ENCODE results near the gene GTPBP4. TPM values are rescaled to one million over a fixed set of nuclear protein-coding genes. Genes with fewer than 3 reads are reported as not detected.
"Not testable (repeated sequence)": the region's sequence is repeated elsewhere in the genome, so short reads cannot be mapped to it uniquely, and the experiment has no call there.

The GTPBP4 gene
- total and polyA plus RNA-seq, 5 experiments from 2014 or later = 22.7 to 67.7 (median 29.8) TPM

GRCh38 chr10:1020460-1020859 lies 32.2 kb downstream of the GTPBP4 start:
- Mint-ChIP-seq H3K27me3 (no peaks in the 10 kb centered on the region), H3K36me3 (peaks cover 5 to 52% (median 26%) of the 10 kb centered on the region in 3 donors), H3K27ac (peak overlapping the region in 3 of 10 donors; percentile 9 to 67 (median 60)), H3K4me1 (peaks cover 0 to 3% (median 0%) of the 10 kb centered on the region in 4 donors), H3K9me3 (no peaks in the 10 kb centered on the region), H3K4me3 (no peak overlapping the region)
- DNase-seq (no peak), ATAC-seq (no peak)
- POLR2A ChIA-PET = interaction anchor here (1.4 kb wide), 1 partner anchor 43 kb away, joined by 3 read pairs; no protein-coding TSS in a partner anchor

GRCh38 chr10:1020958-1021357 lies 32.7 kb downstream of the GTPBP4 start:
- Mint-ChIP-seq H3K27me3 (no peaks in the 10 kb centered on the region), H3K36me3 (peaks cover 5 to 48% (median 23%) of the 10 kb centered on the region in 3 donors), H3K27ac (peak overlapping the region in 1 of 10 donors; percentile 41), H3K9me3 (no peaks in the 10 kb centered on the region), H3K4me1 (peaks cover 0 to 3% (median 0%) of the 10 kb centered on the region in 4 donors), H3K4me3 (no peak overlapping the region)
- DNase-seq = no peak
- POLR2A ChIA-PET = interaction anchor here (0.9 to 1.4 kb wide), 2 partner anchors 27 to 42 kb away, joined by 3 read pairs; no protein-coding TSS in a partner anchor
- ATAC-seq = no peak

- no peak overlapping the region for H3K4me3 Mint-ChIP-seq
- ATAC-seq = no peak
- peaks cover 0 to 34% (median 12%) of the 10 kb centered on the region in 3 donors for H3K36me3 Mint-ChIP-seq
- POLR2A ChIA-PET = no interaction called here
- H3K4me1 Mint-ChIP-seq = peaks cover 0 to 3% (median 0%) of the 10 kb centered on the region in 4 donors
- no peaks in the 10 kb centered on the region for H3K9me3 Mint-ChIP-seq
- no peak for DNase-seq
- no peaks in the 10 kb centered on the region for H3K27me3 Mint-ChIP-seq
- no peak overlapping the region for H3K27ac Mint-ChIP-seq
Measured at GRCh38 chr10:1022413-1022812, 34.2 kb downstream of the GTPBP4 start.

- DNase-seq (no peak), ATAC-seq (no peak)
- H3K4me3 Mint-ChIP-seq = no peak overlapping the region
- H3K4me1 Mint-ChIP-seq = peaks cover 0 to 3% (median 0%) of the 10 kb centered on the region in 4 donors
- POLR2A ChIA-PET = no interaction called here
- H3K27me3 Mint-ChIP-seq = no peaks in the 10 kb centered on the region
- peaks cover 0 to 17% (median 1%) of the 10 kb centered on the region in 3 donors for H3K36me3 Mint-ChIP-seq
- peak overlapping the region in 1 of 10 donors; percentile 20 for H3K27ac Mint-ChIP-seq
- H3K9me3 Mint-ChIP-seq = no peaks in the 10 kb centered on the region
Measured at GRCh38 chr10:1024103-1024502, 35.9 kb downstream of the GTPBP4 start.

GRCh38 chr10:1025683-1026082 lies 37.4 kb downstream of the GTPBP4 start, which contains the start of gene IDI2:
Gene IDI2 (minus strand): TSS chr10:1025859. CDS start chr10:1024723, 1,136 bp downstream.
- H3K4me1 Mint-ChIP-seq = peaks cover 0 to 3% (median 0%) of the 10 kb centered on the region in 4 donors
- no peaks in the 10 kb centered on the region for H3K9me3 Mint-ChIP-seq
- H3K4me3 Mint-ChIP-seq = no peak within 1 kb of the TSS
- DNase-seq (no peak), ATAC-seq (no peak)
- no peaks in the 10 kb centered on the region for H3K27me3 Mint-ChIP-seq
- POLR2A ChIA-PET = no interaction called here
- H3K36me3 Mint-ChIP-seq = peaks cover 0 to under 1% (median 0%) of the 10 kb centered on the region in 3 donors
- H3K27ac Mint-ChIP-seq = no peak within 1 kb of the TSS

GRCh38 chr10:1026578-1026977 lies 38.3 kb downstream of the GTPBP4 start:
- H3K27ac Mint-ChIP-seq = no peak overlapping the region
- no peaks in the 10 kb centered on the region for H3K27me3 Mint-ChIP-seq
- no peak overlapping the region for H3K4me3 Mint-ChIP-seq
- H3K9me3 Mint-ChIP-seq = no peaks in the 10 kb centered on the region
- no peaks in the 10 kb centered on the region for H3K4me1 Mint-ChIP-seq
- DNase-seq (no peak), ATAC-seq (no peak)
- no peaks in the 10 kb centered on the region for H3K36me3 Mint-ChIP-seq
- POLR2A ChIA-PET = no interaction called here

GRCh38 chr10:1029838-1030237 lies 41.6 kb downstream of the GTPBP4 start:
- H3K4me1 Mint-ChIP-seq = no peaks in the 10 kb centered on the region
- no peak overlapping the region for H3K27ac Mint-ChIP-seq
- no peak for ATAC-seq
- POLR2A ChIA-PET = no interaction called here
- no peak for DNase-seq
- H3K9me3 Mint-ChIP-seq = no peaks in the 10 kb centered on the region
- no peaks in the 10 kb centered on the region for H3K36me3 Mint-ChIP-seq
- H3K27me3 Mint-ChIP-seq = no peaks in the 10 kb centered on the region
- no peak overlapping the region for H3K4me3 Mint-ChIP-seq

- DNase-seq (no peak), ATAC-seq (no peak)
- Mint-ChIP-seq H3K27me3 (no peaks in the 10 kb centered on the region), H3K36me3 (peaks cover 0 to 9% (median 0%) of the 10 kb centered on the region in 3 donors), H3K27ac (peak overlapping the region in 1 of 10 donors; percentile 46), H3K4me1 (peaks cover 0 to 3% (median 0%) of the 10 kb centered on the region in 4 donors), H3K4me3 (no peak overlapping the region), H3K9me3 (no peaks in the 10 kb centered on the region)
- POLR2A ChIA-PET = no interaction called here
Measured at GRCh38 chr10:1033601-1034000, 45.4 kb downstream of the GTPBP4 start.

- peak overlapping the region in 1 of 10 donors; percentile 51 for H3K27ac Mint-ChIP-seq
- peaks cover 0 to 12% (median 0%) of the 10 kb centered on the region in 3 donors for H3K36me3 Mint-ChIP-seq
- POLR2A ChIA-PET = no interaction called here
- H3K27me3 Mint-ChIP-seq = no peaks in the 10 kb centered on the region
- no peak for DNase-seq
- no peaks in the 10 kb centered on the region for H3K9me3 Mint-ChIP-seq
- H3K4me1 Mint-ChIP-seq = peaks cover 0 to 3% (median 0%) of the 10 kb centered on the region in 4 donors
- H3K4me3 Mint-ChIP-seq = no peak overlapping the region
- no peak for ATAC-seq
Measured at GRCh38 chr10:1034758-1035157, 46.5 kb downstream of the GTPBP4 start.

GRCh38 chr10:1035201-1035600 lies 47.0 kb downstream of the GTPBP4 start:
- Mint-ChIP-seq H3K4me1 (peaks cover 0 to 5% (median 0%) of the 10 kb centered on the region in 4 donors), H3K4me3 (no peak overlapping the region), H3K27ac (peak overlapping the region in 2 of 10 donors; percentile 51 to 62), H3K36me3 (peaks cover 0 to 15% (median 1%) of the 10 kb centered on the region in 3 donors), H3K27me3 (no peaks in the 10 kb centered on the region), H3K9me3 (no peaks in the 10 kb centered on the region)
- no peak for ATAC-seq
- POLR2A ChIA-PET = no interaction called here
- DNase-seq = no peak

- H3K4me1 Mint-ChIP-seq = peaks cover 0 to 7% (median 0%) of the 10 kb centered on the region in 4 donors
- H3K27me3 Mint-ChIP-seq = no peaks in the 10 kb centered on the region
- H3K9me3 Mint-ChIP-seq = no peaks in the 10 kb centered on the region
- H3K27ac Mint-ChIP-seq = no peak overlapping the region
- ATAC-seq = no peak
- POLR2A ChIA-PET = interaction anchor here (0.9 to 1.3 kb wide), 2 partner anchors 12 to 20 kb away, joined by 3 to 4 read pairs; partner anchors contain the start of genes IDI1 and WDR37
- no peak overlapping the region for H3K4me3 Mint-ChIP-seq
- DNase-seq = no peak
- H3K36me3 Mint-ChIP-seq = peaks cover 4 to 26% (median 5%) of the 10 kb centered on the region in 3 donors
Measured at GRCh38 chr10:1036341-1036791, 48.1 kb downstream of the GTPBP4 start.

- DNase-seq = no peak
- Mint-ChIP-seq H3K9me3 (no peaks in the 10 kb centered on the region), H3K4me3 (no peak overlapping the region), H3K27me3 (no peaks in the 10 kb centered on the region), H3K36me3 (peaks cover 4 to 33% (median 5%) of the 10 kb centered on the region in 3 donors), H3K4me1 (peaks cover 0 to 7% (median 0%) of the 10 kb centered on the region in 4 donors), H3K27ac (peak overlapping the region in 2 of 10 donors; percentile 20 to 34)
- ATAC-seq = no peak
- POLR2A ChIA-PET = interaction anchor here (0.9 to 1.3 kb wide), 2 partner anchors 11 to 19 kb away, joined by 3 to 4 read pairs; partner anchors contain the start of genes IDI1 and WDR37
Measured at GRCh38 chr10:1037098-1037497, 48.9 kb downstream of the GTPBP4 start.

- POLR2A ChIA-PET, H3K27me3 Mint-ChIP-seq, H3K9me3 Mint-ChIP-seq, H3K27ac Mint-ChIP-seq, H3K4me3 Mint-ChIP-seq, DNase-seq, ATAC-seq: not testable (repeated sequence)
- Mint-ChIP-seq H3K4me1 (peaks cover 8 to 12% (median 9%) of the 10 kb centered on the region in 4 donors), H3K36me3 (peaks cover 5 to 45% (median 5%) of the 10 kb centered on the region in 3 donors)
Measured at GRCh38 chr10:1038769-1039168, 50.5 kb downstream of the GTPBP4 start.
